Suprapubic skin (tissue), 4 donors: ENCODE measurements around the gene TMPRSS11A. TPM values are rescaled to one million over a fixed set of nuclear protein-coding genes. Genes with fewer than 3 reads are reported as not detected.

Experiments
- DNase-seq, 2 donors: peaks; one replicate each; pipeline ENCODE4 v3.0.0-alpha.2; 2019; ENCODE audit warnings: low spot score in 2 of 2
- H3K27ac ChIP-seq: fragments of 200-600 bp; sonication (generic); one replicate; pipeline ENCODE4 v1.5.1; 2019
- H3K27me3 ChIP-seq: fragments of 200-600 bp; sonication (generic); one replicate; pipeline ENCODE4 v1.5.1; 2019
- H3K36me3 ChIP-seq: fragments of 200-600 bp; sonication (generic); one replicate; pipeline ENCODE4 v1.5.1; 2019
- H3K4me1 ChIP-seq: fragments of 200-600 bp; sonication (generic); one replicate; pipeline ENCODE4 v1.5.1; 2019
- H3K4me3 ChIP-seq: fragments of 200-600 bp; sonication (generic); one replicate; pipeline ENCODE4 v1.5.1; 2019; ENCODE audit warnings: mild to moderate bottlenecking
- H3K9me3 ChIP-seq: fragments of 200-600 bp; sonication (generic); one replicate; pipeline ENCODE4 v1.5.1; 2019
- CTCF ChIP-seq, 2 donors: fragments of 200-600 bp in 1 of 2; fragments of 450-650 bp in 1 of 2; sonication (generic) in 1 of 2; IDR thresholded peaks; one replicate each; pipeline ENCODE4 v1.5.1; 2016 to 2019; ENCODE audit warnings: antibody characterized with exemption in 2 of 2, mild to moderate bottlenecking in 1 of 2, moderate library complexity in 1 of 2
- EP300 ChIP-seq: sonication (generic); formaldehyde crosslinking; IDR thresholded peaks from one replicate; pipeline ENCODE4 v1.6.1; 2017; ENCODE audit warnings: antibody characterized with exemption
- POLR2A ChIP-seq, 2 donors: fragments of 450-650 bp; IDR thresholded peaks; one replicate each; pipeline ENCODE4 v1.6.1; 2017; ENCODE audit warnings: antibody characterized with exemption in 2 of 2, mild to moderate bottlenecking in 2 of 2, moderate library complexity in 2 of 2
- POLR2AphosphoS5 ChIP-seq, 3 donors: sonication (generic); formaldehyde crosslinking; IDR thresholded peaks; one replicate each; pipeline ENCODE4 v1.6.1; 2017; ENCODE audit warnings: antibody characterized with exemption in 3 of 3
- WGBS: methylation state at CpG from one replicate; pipeline ENCODE4 v1.1.5; 2018; 5-methylcytosine and 5-hydroxymethylcytosine counted together
- total RNA-seq, 4 donors: library from RNA; depleted of rRNA; stranded (reverse); fragments of >200 nt; gene quantifications; one replicate each; pipeline ENCODE4 v1.1.0, GENCODE V29; 2016

Gene TMPRSS11A
- total RNA-seq, 4 donors from 2014 or later, result not detected

GRCh38 chr4:67886281-67886680, 77.0 kb downstream of the TMPRSS11A start:
- no peak overlapping the region for H3K27ac ChIP-seq
- H3K36me3 ChIP-seq, result no peaks in the 10 kb centered on the region
- no peaks in the 10 kb centered on the region for H3K9me3 ChIP-seq
- no peaks in the 10 kb centered on the region for H3K27me3 ChIP-seq
- no peak overlapping the region for H3K4me3 ChIP-seq
- 65% methylated on average over 4 of the region's 4 CpGs for WGBS
- no peak for DNase-seq
- H3K4me1 ChIP-seq, result peaks cover 6% of the 10 kb centered on the region
- TF ChIP-seq EP300 (no peak), CTCF (IDR thresholded peaks at IDR 0.05) (no peak), POLR2A (IDR thresholded peaks at IDR 0.05) (no peak), POLR2AphosphoS5 (IDR thresholded peaks at IDR 0.05) (no peak)

- Histone ChIP-seq H3K4me3 (no peak overlapping the region), H3K9me3 (no peaks in the 10 kb centered on the region), H3K27ac (no peak overlapping the region), H3K27me3 (no peaks in the 10 kb centered on the region), H3K4me1 (peaks cover 6% of the 10 kb centered on the region), H3K36me3 (no peaks in the 10 kb centered on the region)
- WGBS, result 42% methylated on average over 6 of the region's 6 CpGs
- no peak for DNase-seq
- no peak for TF ChIP-seq EP300
- TF ChIP-seq POLR2AphosphoS5 (IDR thresholded peaks at IDR 0.05), result no peak
- TF ChIP-seq CTCF (IDR thresholded peaks at IDR 0.05), result no peak
- no peak for TF ChIP-seq POLR2A (IDR thresholded peaks at IDR 0.05)
Observed at GRCh38 chr4:67885762-67886161, 77.5 kb downstream of the TMPRSS11A start.

GRCh38 chr4:67884701-67885100, 78.6 kb downstream of the TMPRSS11A start:
- Histone ChIP-seq H3K27me3 (no peaks in the 10 kb centered on the region), H3K4me3 (no peak overlapping the region), H3K36me3 (no peaks in the 10 kb centered on the region), H3K27ac (no peak overlapping the region), H3K4me1 (peaks cover 6% of the 10 kb centered on the region), H3K9me3 (no peaks in the 10 kb centered on the region)
- no peak for DNase-seq
- TF ChIP-seq POLR2AphosphoS5 (IDR thresholded peaks at IDR 0.05) (no peak), CTCF (IDR thresholded peaks at IDR 0.05) (no peak), EP300 (no peak), POLR2A (IDR thresholded peaks at IDR 0.05) (no peak)

- Histone ChIP-seq H3K36me3 (no peaks in the 10 kb centered on the region), H3K27ac (no peak within 1 kb of the TSS), H3K4me1 (peaks cover 6% of the 10 kb centered on the region), H3K4me3 (no peak within 1 kb of the TSS), H3K27me3 (no peaks in the 10 kb centered on the region), H3K9me3 (no peaks in the 10 kb centered on the region)
- no peak for DNase-seq
- no peak for TF ChIP-seq EP300
- no peak for TF ChIP-seq CTCF (IDR thresholded peaks at IDR 0.05)
- TF ChIP-seq POLR2AphosphoS5 (IDR thresholded peaks at IDR 0.05), result no peak
- TF ChIP-seq POLR2A (IDR thresholded peaks at IDR 0.05), result no peak
- WGBS, result 61% methylated on average over 1 of the region's 1 CpG
Observed at GRCh38 chr4:67883902-67884301, 79.4 kb downstream of the TMPRSS11A start, which contains the start of gene TMPRSS11D. Gene TMPRSS11D (minus strand): TSS chr4:67884002. CDS start chr4:67883933, 69 bp downstream.

GRCh38 chr4:67883458-67883857, 79.8 kb downstream of the TMPRSS11A start:
- Histone ChIP-seq H3K9me3 (no peaks in the 10 kb centered on the region), H3K36me3 (no peaks in the 10 kb centered on the region), H3K27me3 (no peaks in the 10 kb centered on the region), H3K4me3 (no peak overlapping the region), H3K27ac (no peak overlapping the region), H3K4me1 (peaks cover 6% of the 10 kb centered on the region)
- WGBS, result 81% methylated on average over 5 of the region's 5 CpGs
- TF ChIP-seq POLR2AphosphoS5 (IDR thresholded peaks at IDR 0.05) (no peak), CTCF (IDR thresholded peaks at IDR 0.05) (no peak), EP300 (no peak), POLR2A (IDR thresholded peaks at IDR 0.05) (no peak)
- DNase-seq, result no peak
